Ovary (tissue), 9 donors: Measurements from ENCODE around the gene KLHL30. TPM values are rescaled to one million over a fixed set of nuclear protein-coding genes. Genes with fewer than 3 reads are reported as not detected.

Source experiments
- DNase-seq, 5 donors: peaks; one replicate each; pipeline ENCODE4 v3.0.0-alpha.2; 2019 to 2020
- H3K27ac ChIP-seq, 2 donors: fragments of 200-600 bp; one replicate each; pipeline versions ENCODE4 v1.5.1 to v1.8.0; 2019 to 2022
- H3K27me3 ChIP-seq: fragments of 200-600 bp; one replicate; pipeline ENCODE4 v1.8.0; 2022
- H3K36me3 ChIP-seq: fragments of 200-600 bp; sonication (generic); one replicate; pipeline ENCODE4 v1.5.1; 2019
- H3K4me1 ChIP-seq: one replicate; pipeline ENCODE4 v1.8.1; 2013; ENCODE audit warnings: mild to moderate bottlenecking, moderate library complexity; ENCODE audit not compliant: insufficient read depth
- H3K4me3 ChIP-seq: fragments of 200-600 bp; sonication (generic); one replicate; pipeline ENCODE4 v1.5.1; 2017
- H3K9me3 ChIP-seq, 2 donors: fragments of 200-600 bp in 1 of 2; sonication (generic) in 1 of 2; one replicate each; pipeline versions ENCODE4 v1.5.1 to v1.8.1; 2013 to 2019; ENCODE audit warnings: mild to moderate bottlenecking in 1 of 2, moderate library complexity in 1 of 2
- CTCF ChIP-seq, 3 donors: fragments of 450-650 bp in 2 of 3; fragments of 200-600 bp in 1 of 3; IDR thresholded peaks; one replicate each; pipeline versions ENCODE4 v1.5.1 to v1.8.0; 2016 to 2022; ENCODE audit warnings: antibody characterized with exemption in 3 of 3, mild to moderate bottlenecking in 1 of 3
- EP300 ChIP-seq: sonication (generic); formaldehyde crosslinking; IDR thresholded peaks from one replicate; pipeline ENCODE4 v1.6.1; 2017; ENCODE audit warnings: antibody characterized with exemption
- POLR2A ChIP-seq: fragments of 450-650 bp; IDR thresholded peaks from one replicate; pipeline ENCODE4 v1.6.1; 2017; ENCODE audit warnings: antibody characterized with exemption, mild to moderate bottlenecking, moderate library complexity
- whole genome bisulfite sequencing, 3 donors: extraction: QIAGEN DNeasy Blood & Tissue Kit in 1 of 3; methylation state at CpG; one replicate each; pipeline versions ENCODE4 v1.1.5 to v1.1.7; 2013 to 2017; 5-methylcytosine and 5-hydroxymethylcytosine counted together
- intact Hi-C, 4 donors: fragments of 100-400 bp; cut with DNase I; formaldehyde crosslinking; loops; one replicate each; pipeline versions ENCODE4 v1.11.0 to v1.15.1; 2022 to 2023
- polyA plus RNA-seq, 2 donors: library from polyadenylated mRNA; stranded (reverse); fragments of 200-250 nt in 1 of 2; fragments of 350-450 nt in 1 of 2; fragmentation: Illumina TruSeq in 1 of 2; extraction: RNeasy Lipid Tissue Mini Kit (QIAGEN cat#74804) in 1 of 2; gene quantifications; one replicate each; pipeline ENCODE4 v1.2.3, GENCODE V29; 2013 to 2014
- total RNA-seq, 7 donors: library from RNA; depleted of rRNA in 2 of 7; stranded (reverse); fragments of >200 nt in 2 of 7; fragmentation: NEBNext Ultra II Directional in 3 of 7; extraction: Animal tissue kit (Norgen Biotek cat#: 25700) in 3 of 7; gene quantifications; one replicate each; pipeline versions ENCODE4 v1.1.0 to v1.2.4, GENCODE V29; 2016 to 2023
- donor health status: DM: no; HTN: no; CAD: no; lungs with moderate emphysema.
- donor health status: DM: no; HTN: no; CAD: no.
- donor health status: Bipolar disorder and iron deficiency.
- donor health status: DM: yes; HTN: yes; CAD: no.
- donor health status: DM: no; HTN: no; CAD: no.
- donor health status: DM: yes; HTN: yes; CAD: no.

Gene KLHL30
- total and polyA plus RNA-seq, 9 donors, result 0.08 to 0.74 (median 0.24) TPM; not detected in 1

- DNase-seq, result no peak
- H3K9me3 ChIP-seq, result no peaks in the 10 kb centered on the region
- no peak overlapping the region for H3K27ac ChIP-seq
- TF ChIP-seq CTCF (IDR thresholded peaks at IDR 0.05) (no peak), POLR2A (no peak), EP300 (no peak)
- H3K4me3 ChIP-seq, result no peak overlapping the region
- no peaks in the 10 kb centered on the region for H3K36me3 ChIP-seq
- intact Hi-C loops, result no loop called here
- 86 to 93% (median 86%) methylated on average over 3 of the region's 3 CpGs for WGBS, 3 donors
- no peaks in the 10 kb centered on the region for H3K4me1 ChIP-seq
- H3K27me3 ChIP-seq, result no peaks in the 10 kb centered on the region
Measured at GRCh38 chr2:238174701-238175100, 36.2 kb downstream of the KLHL30 start.

GRCh38 chr2:238176613-238177012 lies 38.1 kb downstream of the KLHL30 start:
- intact Hi-C loops, result no loop called here
- Histone ChIP-seq H3K27ac (no peak overlapping the region), H3K4me1 (no peaks in the 10 kb centered on the region), H3K27me3 (no peaks in the 10 kb centered on the region), H3K36me3 (no peaks in the 10 kb centered on the region), H3K9me3 (no peaks in the 10 kb centered on the region), H3K4me3 (no peak overlapping the region)
- TF ChIP-seq EP300 (no peak), POLR2A (no peak), CTCF (IDR thresholded peaks at IDR 0.05) (no peak)
- DNase-seq, result no peak

GRCh38 chr2:238180554-238180953 lies 42.1 kb downstream of the KLHL30 start:
- no peak for DNase-seq
- intact Hi-C loops, result no loop called here
- TF ChIP-seq EP300 (no peak), CTCF (IDR thresholded peaks at IDR 0.05) (no peak)
- no peaks in the 10 kb centered on the region for H3K9me3 ChIP-seq
- WGBS, 3 donors, result 75 to 86% (median 78%) methylated on average over 5 of the region's 5 CpGs
- H3K4me1 ChIP-seq, result no peaks in the 10 kb centered on the region
- H3K27me3 ChIP-seq, result no peaks in the 10 kb centered on the region
- H3K36me3 ChIP-seq, result no peaks in the 10 kb centered on the region
- no peak overlapping the region for H3K27ac ChIP-seq
- no peak overlapping the region for H3K4me3 ChIP-seq

GRCh38 chr2:238182362-238182761 lies 43.9 kb downstream of the KLHL30 start:
- Histone ChIP-seq H3K27ac (no peak overlapping the region), H3K27me3 (no peaks in the 10 kb centered on the region), H3K36me3 (no peaks in the 10 kb centered on the region), H3K4me3 (no peak overlapping the region), H3K4me1 (no peaks in the 10 kb centered on the region), H3K9me3 (no peaks in the 10 kb centered on the region)
- no peak for DNase-seq
- WGBS, 3 donors, result 70 to 78% (median 71%) methylated on average over 6 of the region's 6 CpGs
- TF ChIP-seq POLR2A (no peak), CTCF (IDR thresholded peaks at IDR 0.05) (no peak), EP300 (no peak)
- intact Hi-C loops, result no loop called here

- no peaks in the 10 kb centered on the region for H3K36me3 ChIP-seq
- no peaks in the 10 kb centered on the region for H3K4me1 ChIP-seq
- H3K27ac ChIP-seq, result no peak overlapping the region
- no peak for DNase-seq
- H3K27me3 ChIP-seq, result no peaks in the 10 kb centered on the region
- WGBS, 3 donors, result 63 to 75% (median 67%) methylated on average over 4 of the region's 4 CpGs
- intact Hi-C loops, result no loop called here
- H3K4me3 ChIP-seq, result no peak overlapping the region
- TF ChIP-seq EP300 (no peak), POLR2A (no peak), CTCF (IDR thresholded peaks at IDR 0.05) (no peak)
- no peaks in the 10 kb centered on the region for H3K9me3 ChIP-seq
Measured at GRCh38 chr2:238183821-238184220, 45.4 kb downstream of the KLHL30 start.
